Activated gamma-delta T cell treated with anti-CD3 and anti-CD28 coated beads, Interleukin-2, amount 50 U/mL, for 16 hours (primary cell): ENCODE measurements around the gene FOXA2.

Experiments used
- DNase-seq: peaks from one replicate; pipeline ENCODE4 v3.0.0-alpha.2; 2020; ENCODE audit warnings: low read depth

FOXA2 gene

GRCh38 chr20:22583773-22584521, 425 bp downstream of the FOXA2 start:
- no peak for DNase-seq

DNA sequence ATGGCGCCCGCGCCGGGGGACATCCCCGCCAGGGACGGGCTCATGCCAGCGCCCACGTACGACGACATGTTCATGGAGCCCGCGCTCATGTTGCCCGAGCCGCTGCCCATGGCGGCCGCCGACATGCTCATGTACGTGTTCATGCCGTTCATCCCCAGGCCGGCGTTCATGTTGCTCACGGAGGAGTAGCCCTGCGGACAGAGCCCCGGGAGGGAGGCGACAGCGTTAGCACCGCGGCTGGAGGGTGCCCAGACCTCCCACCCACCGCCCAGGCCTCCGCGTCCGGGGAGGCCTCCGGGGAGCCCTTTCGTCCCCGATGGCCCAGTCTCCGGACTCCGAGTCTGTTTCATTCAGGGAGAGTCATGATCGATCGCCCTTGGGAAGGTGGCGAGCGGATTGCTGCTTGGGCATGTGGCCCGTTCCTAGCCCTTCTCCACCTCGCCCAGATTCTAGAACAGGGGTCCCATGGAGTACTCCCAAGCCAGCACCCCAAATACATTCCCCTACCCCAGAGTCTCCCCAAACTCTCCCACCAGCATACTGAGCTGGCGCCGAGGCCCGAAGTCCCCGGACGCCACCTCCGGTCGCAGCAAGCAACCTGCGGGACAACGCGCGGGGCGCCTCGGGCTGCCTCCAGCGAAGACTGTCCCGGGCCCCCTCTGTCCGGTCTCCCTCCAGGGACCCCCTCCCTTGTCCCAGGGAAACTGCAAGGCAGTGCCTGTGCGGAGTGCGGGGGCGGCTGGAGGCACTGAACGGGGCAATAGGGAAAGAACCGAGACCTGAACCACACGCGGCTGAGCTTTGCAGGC, 1.2 kb downstream of the FOXA2 start:
- no peak for DNase-seq

DNA sequence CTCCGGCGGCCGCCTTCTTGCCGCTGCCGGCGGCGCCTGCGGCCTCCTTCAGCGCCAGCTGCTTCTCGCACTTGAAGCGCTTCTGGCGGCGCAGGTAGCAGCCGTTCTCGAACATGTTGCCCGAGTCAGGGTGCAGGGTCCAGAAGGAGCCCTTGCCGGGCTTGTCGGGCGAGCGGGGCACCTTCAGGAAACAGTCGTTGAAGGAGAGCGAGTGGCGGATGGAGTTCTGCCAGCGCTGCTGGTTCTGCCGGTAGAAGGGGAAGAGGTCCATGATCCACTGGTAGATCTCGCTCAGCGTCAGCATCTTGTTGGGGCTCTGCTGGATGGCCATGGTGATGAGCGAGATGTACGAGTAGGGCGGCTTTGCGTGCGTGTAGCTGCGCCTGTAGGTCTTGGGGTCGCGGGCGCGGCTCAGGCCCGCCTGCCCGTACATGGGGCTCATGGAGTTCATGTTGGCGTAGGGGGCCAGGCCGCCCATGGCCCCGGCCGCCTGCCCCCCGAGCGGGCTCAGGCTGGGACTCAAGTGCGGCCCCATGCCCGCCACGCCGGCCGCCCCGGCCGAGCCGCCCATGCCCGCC, 1.9 kb downstream of the FOXA2 start:
- no peak for DNase-seq

DNA sequence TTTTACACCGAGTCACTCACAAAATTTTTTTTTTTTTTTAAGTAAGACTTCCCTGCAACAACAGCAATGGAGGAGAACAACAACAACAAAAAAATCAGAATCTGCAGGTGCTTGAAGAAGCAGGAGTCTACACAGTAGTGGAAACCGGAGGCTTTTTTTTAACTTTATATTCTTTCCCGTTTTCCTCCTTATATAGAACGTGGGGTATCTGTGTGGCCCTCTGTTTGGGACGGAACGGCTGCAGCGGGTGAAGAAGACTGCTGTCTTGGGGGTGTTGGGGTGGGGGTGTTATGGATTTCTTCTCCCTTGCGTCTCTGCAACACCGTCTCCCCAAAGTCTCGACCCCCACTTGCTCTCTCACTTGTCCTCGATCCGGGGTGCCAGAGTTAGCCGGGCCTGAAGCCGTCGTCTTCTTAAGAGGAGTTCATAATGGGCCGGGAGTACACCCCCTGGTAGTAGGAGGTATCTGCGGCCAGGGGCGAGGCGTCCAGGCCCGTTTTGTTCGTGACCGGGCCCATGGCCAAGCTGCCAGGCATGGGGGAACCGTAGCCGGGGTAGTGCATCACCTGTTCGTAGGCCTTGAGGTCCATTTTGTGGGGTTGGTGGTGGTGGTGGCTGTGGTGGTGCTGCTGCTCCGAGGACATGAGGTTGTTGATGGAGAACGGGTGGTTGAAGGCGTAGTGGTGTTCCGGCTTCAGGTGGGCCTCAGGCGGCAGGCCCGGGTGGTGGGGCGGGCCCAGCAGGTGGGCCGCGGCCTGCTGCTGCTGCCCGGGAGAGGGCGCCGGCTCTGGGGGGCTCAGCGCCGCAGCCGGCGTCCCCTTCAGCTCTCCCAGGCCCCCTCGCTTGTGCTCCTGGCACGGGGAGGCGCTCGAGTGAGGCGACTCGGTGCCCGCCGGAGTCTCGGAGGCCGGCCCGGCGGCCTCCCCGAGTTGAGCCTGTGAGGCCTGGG, 2.7 kb downstream of the FOXA2 start:
- DNase-seq = no peak

DNA sequence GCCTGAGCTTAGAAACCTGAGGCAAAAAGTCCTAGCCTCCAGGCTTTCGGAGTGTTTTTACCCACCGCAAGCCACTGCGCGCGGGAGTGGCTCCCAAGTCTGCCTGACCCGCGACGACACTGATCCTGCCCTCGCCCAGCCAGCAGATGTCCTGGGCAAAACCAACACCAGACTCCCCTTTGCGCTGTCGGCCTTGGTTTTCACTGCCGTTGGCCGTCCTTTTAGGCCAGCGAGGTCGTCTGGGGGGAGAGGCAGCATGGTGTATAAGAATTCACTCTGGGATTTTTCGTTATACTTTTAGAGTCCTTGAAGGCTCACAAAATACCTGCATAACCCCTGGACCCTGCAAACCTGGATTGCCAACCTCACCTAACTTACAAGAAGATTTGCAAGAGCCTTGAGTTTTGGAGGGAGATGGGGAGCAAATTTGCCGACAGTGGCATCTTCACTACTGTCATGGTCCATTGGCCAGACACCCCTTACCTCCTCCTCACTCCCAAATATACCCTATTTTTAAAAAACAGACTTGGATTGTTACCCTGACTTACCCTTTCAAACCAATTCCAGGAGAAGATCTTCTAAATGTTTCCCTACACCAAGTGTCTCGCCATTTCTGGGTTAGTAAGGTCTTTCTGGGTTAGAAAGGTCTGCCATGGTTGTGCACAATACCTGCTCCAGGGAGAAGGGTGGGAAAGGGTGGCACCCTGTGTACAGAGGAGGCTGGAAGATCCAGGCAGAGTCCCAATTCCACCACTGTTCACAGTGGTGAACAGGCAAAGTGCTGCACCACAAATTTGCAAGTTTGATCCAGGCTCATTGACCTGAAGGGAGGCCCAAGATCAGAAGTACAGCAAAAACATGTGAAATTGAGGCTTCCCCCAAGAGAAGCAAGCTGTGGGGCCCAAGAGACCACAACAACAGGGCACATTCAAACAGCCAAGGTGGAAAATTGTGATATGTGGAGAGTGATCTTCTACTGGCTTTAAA, 4.4 kb downstream of the FOXA2 start:
- no peak for DNase-seq

- no peak for DNase-seq
Measured at GRCh38 chr20:22579119-22579427, 5.3 kb downstream of the FOXA2 start.

GRCh38 chr20:22578221-22579118, 5.9 kb downstream of the FOXA2 start:
- DNase-seq = no peak

DNA sequence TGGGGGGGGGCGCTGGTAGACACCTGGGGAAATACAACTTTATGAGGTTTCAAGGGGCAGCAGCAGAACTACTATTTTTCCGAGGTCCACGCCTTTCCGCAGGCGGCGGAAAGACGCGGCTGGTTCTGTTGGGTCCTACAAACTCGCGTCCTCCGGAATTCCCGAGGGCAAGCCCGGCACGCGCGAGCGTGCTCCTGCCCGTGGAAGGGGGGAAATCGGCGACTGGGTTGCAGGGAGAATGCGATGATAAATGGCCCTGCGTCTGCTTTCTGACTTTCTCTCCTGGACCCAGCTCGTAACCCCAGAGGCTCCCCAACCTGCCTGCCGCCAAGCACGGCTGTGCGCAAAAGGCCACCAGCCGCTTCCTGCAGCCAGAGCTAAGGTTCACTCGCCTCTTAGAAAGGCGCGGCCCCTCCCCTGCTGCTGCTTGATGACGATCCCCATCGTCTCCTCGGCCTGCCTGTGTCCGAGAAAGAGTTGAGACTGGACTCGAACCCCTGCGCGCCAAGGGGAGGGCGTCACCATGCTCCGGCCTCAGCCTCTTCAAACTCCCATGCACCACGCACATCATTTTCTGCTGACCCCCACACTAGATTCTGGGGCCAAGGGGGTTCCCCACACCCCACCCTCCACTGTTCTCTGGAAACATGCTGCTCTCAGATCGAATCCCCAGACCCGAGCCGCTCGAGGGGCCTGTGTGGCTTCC, 6.7 kb downstream of the FOXA2 start:
- no peak for DNase-seq

- no peak for DNase-seq
Measured at GRCh38 chr20:22576733-22577514, 7.4 kb downstream of the FOXA2 start.

DNA sequence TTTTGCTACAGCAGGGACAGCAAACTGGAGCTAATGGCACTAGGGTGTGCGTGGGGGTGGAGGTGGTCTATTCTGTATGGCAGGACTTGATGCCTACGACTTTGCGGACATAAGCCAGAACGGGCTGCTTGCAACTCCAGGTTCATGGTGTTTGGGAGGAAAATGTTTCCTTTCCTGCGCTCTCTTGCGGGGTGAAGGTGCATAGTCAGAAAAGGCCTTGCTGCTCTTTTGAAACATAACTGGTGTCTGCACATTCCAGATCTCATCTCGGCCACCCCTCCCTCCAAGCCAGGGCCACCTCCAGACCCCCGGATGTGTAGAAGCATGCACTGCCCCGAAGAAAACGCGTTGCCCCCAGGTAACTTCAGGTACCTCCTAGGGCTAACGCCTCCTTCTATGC, 8.1 kb downstream of the FOXA2 start:
- DNase-seq = no peak

GRCh38 chr20:22575737-22576136, 8.6 kb downstream of the FOXA2 start:
- no peak for DNase-seq

DNA sequence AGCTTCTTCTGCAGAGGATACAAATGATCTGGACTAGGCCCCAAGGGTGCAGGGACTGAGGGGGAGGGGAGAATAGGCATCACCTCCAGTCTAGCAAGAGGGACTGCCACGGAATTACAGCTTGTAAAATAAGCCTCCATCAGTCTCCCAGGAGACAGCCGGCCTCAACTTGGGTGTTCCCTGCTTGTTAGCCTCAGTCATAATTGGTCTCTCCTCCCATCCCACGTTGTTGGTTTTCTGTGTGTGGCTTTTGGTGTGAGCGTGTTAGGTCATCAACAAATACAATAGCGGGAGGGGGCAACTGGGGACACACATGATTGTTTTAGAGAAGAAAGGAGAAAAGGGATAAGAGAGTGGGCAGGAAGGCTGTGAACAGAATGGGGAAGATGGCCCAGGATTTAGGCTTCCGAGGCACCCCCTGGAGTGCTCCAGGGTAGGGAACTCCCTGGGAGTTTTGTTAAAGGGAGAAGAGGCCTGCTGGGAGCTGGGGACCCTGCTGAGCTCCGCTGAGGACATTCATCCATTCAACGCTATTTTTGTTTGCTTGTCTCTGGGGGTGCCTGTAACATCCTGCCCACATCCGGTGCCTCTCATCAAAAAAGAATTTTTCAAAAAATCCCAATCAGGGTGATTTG, 9.2 kb downstream of the FOXA2 start:
- no peak for DNase-seq

DNA sequence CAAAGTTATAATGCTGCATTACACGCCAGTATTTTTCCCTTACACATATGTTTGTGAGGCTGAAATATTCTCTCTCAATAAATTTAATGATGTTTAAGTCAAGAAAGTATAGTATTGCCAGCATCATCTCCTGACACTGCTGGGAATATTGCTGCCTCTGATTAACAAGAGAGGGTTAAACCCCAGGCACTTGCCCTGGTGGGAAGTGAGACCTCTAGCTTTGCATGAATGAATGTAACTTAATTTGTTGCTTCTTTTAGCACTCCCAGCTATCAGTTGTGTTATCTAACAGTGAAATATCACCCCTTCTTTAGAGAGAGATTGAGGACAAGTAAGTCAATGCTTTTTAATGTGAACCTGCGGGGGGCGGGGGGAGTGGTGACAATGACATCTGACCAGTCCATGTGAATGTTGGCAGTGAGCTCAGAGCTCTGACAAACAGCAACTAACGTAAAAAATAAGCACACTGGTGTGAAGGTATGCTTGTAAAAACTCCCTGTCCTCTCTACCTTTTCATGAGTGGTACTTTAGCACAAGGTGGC, 9.8 kb downstream of the FOXA2 start:
- DNase-seq = no peak

GRCh38 chr20:22572491-22572890, 11.9 kb downstream of the FOXA2 start:
- DNase-seq = no peak

DNA sequence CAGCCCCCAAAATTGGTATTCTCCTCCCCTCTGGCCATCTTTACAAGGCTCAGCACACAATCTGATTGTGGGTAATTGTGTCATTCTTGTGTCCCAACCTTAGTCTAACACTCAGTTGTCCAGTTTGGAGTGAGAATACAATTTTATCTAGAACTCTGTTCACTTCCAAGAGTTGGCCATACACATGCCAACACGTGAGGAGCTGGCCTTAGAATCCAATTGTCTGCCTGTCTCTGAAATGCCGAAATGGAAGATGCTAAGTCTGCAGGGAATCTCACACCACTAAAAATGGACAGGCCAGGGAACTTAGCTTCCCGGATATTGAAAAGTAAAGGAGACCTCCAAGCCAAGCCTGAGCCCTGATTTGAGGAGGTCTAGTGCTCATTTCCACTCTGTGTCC, 12.3 kb downstream of the FOXA2 start:
- DNase-seq = no peak

GRCh38 chr20:22569353-22569752, 15.0 kb downstream of the FOXA2 start:
- DNase-seq = no peak

GRCh38 chr20:22568872-22569344, 15.5 kb downstream of the FOXA2 start:
- DNase-seq = no peak
